ENCODE data around the gene CTNNA1.

The CTNNA1 gene

GRCh38 chr5:138873466-138874221 lies 120.4 kb downstream of the CTNNA1 start:
- H3K4me3 ChIP-seq (ENCODE audit: low read length), result peak overlapping the region; percentile 40
- peak; percentile 79 for DNase-seq (ENCODE audit: low read depth)
- no peak for TF ChIP-seq CTCF (conservative IDR thresholded peaks at IDR 0.05; ENCODE audit: low read depth, low read length)

GRCh38 chr5:138874241-138874640 lies 121.0 kb downstream of the CTNNA1 start:
- DNase-seq (ENCODE audit: low read depth), result no peak
- peak overlapping the region; percentile 40 for H3K4me3 ChIP-seq (ENCODE audit: low read length)
- no peak for TF ChIP-seq CTCF (conservative IDR thresholded peaks at IDR 0.05; ENCODE audit: low read depth, low read length)

GRCh38 chr5:138874771-138875551 lies 121.7 kb downstream of the CTNNA1 start, which contains the start of gene LRRTM2:
Gene LRRTM2, minus strand, starts transcription at chr5:138875335. Its CDS starts 424 bp downstream, at chr5:138874911.
- H3K4me3 ChIP-seq (ENCODE audit: low read length), result peak within 1 kb of the TSS; percentile 40
- TF ChIP-seq CTCF (conservative IDR thresholded peaks at IDR 0.05; ENCODE audit: low read depth, low read length), result no peak
- DNase-seq (ENCODE audit: low read depth), result peak; percentile 81

- DNase-seq (ENCODE audit: low read depth), result no peak
- H3K4me3 ChIP-seq (ENCODE audit: low read length), result peak overlapping the region; percentile 40
- TF ChIP-seq CTCF (conservative IDR thresholded peaks at IDR 0.05; ENCODE audit: low read depth, low read length), result no peak
Observed at GRCh38 chr5:138875552-138875875, 122.3 kb downstream of the CTNNA1 start.

- no peak overlapping the region for H3K4me3 ChIP-seq (ENCODE audit: low read length)
- no peak for TF ChIP-seq CTCF (conservative IDR thresholded peaks at IDR 0.05; ENCODE audit: low read depth, low read length)
- no peak for DNase-seq (ENCODE audit: low read depth)
Observed at GRCh38 chr5:138875946-138876345, 122.7 kb downstream of the CTNNA1 start.

GRCh38 chr5:138876811-138877210 lies 123.6 kb downstream of the CTNNA1 start:
- no peak for DNase-seq (ENCODE audit: low read depth)
- no peak for TF ChIP-seq CTCF (conservative IDR thresholded peaks at IDR 0.05; ENCODE audit: low read depth, low read length)
- no peak overlapping the region for H3K4me3 ChIP-seq (ENCODE audit: low read length)

Measured in retinal pigment epithelial cell (primary cell).